Measurements from ENCODE around the gene DENND1C. TPM values are rescaled to one million over a fixed set of nuclear protein-coding genes. Genes with fewer than 3 reads are reported as not detected.

The DENND1C gene
- total and polyA plus RNA-seq, 9 of the 15 experiments (the other 6 are each of a cell fraction or from before 2014, with no cell fraction given) = 0.03 to 1.2 (median 0.32) TPM; not detected in 1

DNA sequence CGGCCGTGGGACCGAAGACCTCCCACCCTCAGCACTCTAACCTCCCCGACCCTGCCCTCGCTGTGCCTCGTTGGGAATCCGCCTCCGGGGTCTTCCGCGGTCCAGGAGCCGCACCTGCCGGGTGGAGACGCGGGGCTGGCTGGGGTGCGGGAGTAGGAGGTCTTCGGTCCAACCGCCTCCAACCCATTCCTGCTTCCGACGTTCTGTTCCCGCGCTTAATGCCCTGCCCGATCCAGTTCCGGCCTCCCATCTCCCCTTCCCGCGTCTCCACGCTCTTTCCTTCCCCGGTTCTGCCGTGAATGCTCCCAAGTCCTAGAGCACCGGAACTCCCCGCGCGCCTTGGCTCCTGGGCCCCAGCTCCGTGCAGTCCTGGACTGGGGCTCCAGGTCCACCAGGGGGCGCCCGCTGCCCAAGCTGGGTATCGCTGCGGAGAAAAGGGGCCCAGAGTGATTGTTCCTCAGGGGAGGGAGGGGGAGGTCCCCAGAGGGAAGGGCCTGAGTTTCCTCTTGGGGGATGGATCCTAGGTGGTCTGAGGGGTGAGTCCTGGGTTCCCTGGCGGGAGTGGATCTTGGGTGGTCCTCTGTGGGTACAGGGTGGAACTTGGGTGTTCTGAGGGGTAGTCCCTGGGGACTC, 35.2 kb upstream of the DENND1C start (continued):
- TF ChIP-seq SPI1 (IDR thresholded peaks at IDR 0.05; ENCODE audit: borderline replicate concordance, low read depth, low read length) = no peak
- TF ChIP-seq ZNF695 (CRISPR knock-in tag; IDR thresholded peaks at IDR 0.05) = no peak
- no peak for TF ChIP-seq DDX20 (tag; IDR thresholded peaks at IDR 0.05; ENCODE audit: low read depth)
- TF ChIP-seq, protein P1, sequence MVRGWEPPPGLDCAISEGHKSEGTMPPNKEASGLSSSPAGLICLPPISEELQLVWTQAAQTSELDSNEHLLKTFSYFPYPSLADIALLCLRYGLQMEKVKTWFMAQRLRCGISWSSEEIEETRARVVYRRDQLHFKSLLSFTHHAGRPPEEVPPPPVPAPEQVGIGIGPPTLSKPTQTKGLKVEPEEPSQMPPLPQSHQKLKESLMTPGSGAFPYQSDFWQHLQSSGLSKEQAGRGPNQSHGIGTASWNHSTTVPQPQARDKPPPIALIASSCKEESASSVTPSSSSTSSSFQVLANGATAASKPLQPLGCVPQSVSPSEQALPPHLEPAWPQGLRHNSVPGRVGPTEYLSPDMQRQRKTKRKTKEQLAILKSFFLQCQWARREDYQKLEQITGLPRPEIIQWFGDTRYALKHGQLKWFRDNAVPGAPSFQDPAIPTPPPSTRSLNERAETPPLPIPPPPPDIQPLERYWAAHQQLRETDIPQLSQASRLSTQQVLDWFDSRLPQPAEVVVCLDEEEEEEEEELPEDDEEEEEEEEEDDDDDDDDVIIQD (CRISPR knock-in tag; IDR thresholded peaks at IDR 0.05) = no peak
- TF ChIP-seq HNRNPL (IDR thresholded peaks at IDR 0.05; ENCODE audit: low read depth, low read length) = no peak
- TF ChIP-seq CBFA2T2 (conservative IDR thresholded peaks at IDR 0.05) = no peak
- no peak for TF ChIP-seq RNF2 (IDR thresholded peaks at IDR 0.05)
- no peak for TF ChIP-seq NFYB (IDR thresholded peaks at IDR 0.05; ENCODE audit: extremely low read depth, insufficient read length)
- TF ChIP-seq STAG1 (CRISPR knock-in tag; IDR thresholded peaks at IDR 0.05; ENCODE audit: borderline replicate concordance) = peak; percentile 77; the same call in 1 of the 2 replicates
- TF ChIP-seq CCNT2 (IDR thresholded peaks at IDR 0.05; ENCODE audit: borderline replicate concordance, extremely low read depth, insufficient read length, low read depth, low read length) = no peak
- no peak for TF ChIP-seq NR3C1 (CRISPR knock-in tag; IDR thresholded peaks at IDR 0.05)
- TF ChIP-seq ZNF707 (CRISPR knock-in tag; conservative IDR thresholded peaks at IDR 0.05) = no peak
- TF ChIP-seq CBFA2T3 (IDR thresholded peaks at IDR 0.05) = no peak
- no peak for TF ChIP-seq ZSCAN32 (CRISPR knock-in tag; IDR thresholded peaks at IDR 0.05)
- TF ChIP-seq RBM22 (IDR thresholded peaks at IDR 0.05; ENCODE audit: low read depth, low read length, poor library complexity, severe bottlenecking) = no peak
- TF ChIP-seq, protein P2, sequence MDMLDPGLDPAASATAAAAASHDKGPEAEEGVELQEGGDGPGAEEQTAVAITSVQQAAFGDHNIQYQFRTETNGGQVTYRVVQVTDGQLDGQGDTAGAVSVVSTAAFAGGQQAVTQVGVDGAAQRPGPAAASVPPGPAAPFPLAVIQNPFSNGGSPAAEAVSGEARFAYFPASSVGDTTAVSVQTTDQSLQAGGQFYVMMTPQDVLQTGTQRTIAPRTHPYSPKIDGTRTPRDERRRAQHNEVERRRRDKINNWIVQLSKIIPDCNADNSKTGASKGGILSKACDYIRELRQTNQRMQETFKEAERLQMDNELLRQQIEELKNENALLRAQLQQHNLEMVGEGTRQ (CRISPR knock-in tag; IDR thresholded peaks at IDR 0.05) = no peak
- TF ChIP-seq POLR2H (tag; IDR thresholded peaks at IDR 0.05; ENCODE audit: low read depth) = no peak
- TF ChIP-seq FOSL1 (tag; conservative IDR thresholded peaks at IDR 0.05) = peak; percentile 23; the same call in 1 of the 2 replicates
- TF ChIP-seq MCM3 (IDR thresholded peaks at IDR 0.05) = no peak
- TF ChIP-seq RBFOX2 (IDR thresholded peaks at IDR 0.05; ENCODE audit: low read depth, low read length) = peak; percentile 87
- TF ChIP-seq NCOA1 (IDR thresholded peaks at IDR 0.05; ENCODE audit: low read depth) = no peak; the same call in 1 of the 2 replicates
- no peak for TF ChIP-seq ZNF766 (CRISPR knock-in tag; conservative IDR thresholded peaks at IDR 0.05)
- TF ChIP-seq ZBTB8A (IDR thresholded peaks at IDR 0.05; ENCODE audit: partially characterized antibody) = no peak
- TF ChIP-seq, protein P3, sequence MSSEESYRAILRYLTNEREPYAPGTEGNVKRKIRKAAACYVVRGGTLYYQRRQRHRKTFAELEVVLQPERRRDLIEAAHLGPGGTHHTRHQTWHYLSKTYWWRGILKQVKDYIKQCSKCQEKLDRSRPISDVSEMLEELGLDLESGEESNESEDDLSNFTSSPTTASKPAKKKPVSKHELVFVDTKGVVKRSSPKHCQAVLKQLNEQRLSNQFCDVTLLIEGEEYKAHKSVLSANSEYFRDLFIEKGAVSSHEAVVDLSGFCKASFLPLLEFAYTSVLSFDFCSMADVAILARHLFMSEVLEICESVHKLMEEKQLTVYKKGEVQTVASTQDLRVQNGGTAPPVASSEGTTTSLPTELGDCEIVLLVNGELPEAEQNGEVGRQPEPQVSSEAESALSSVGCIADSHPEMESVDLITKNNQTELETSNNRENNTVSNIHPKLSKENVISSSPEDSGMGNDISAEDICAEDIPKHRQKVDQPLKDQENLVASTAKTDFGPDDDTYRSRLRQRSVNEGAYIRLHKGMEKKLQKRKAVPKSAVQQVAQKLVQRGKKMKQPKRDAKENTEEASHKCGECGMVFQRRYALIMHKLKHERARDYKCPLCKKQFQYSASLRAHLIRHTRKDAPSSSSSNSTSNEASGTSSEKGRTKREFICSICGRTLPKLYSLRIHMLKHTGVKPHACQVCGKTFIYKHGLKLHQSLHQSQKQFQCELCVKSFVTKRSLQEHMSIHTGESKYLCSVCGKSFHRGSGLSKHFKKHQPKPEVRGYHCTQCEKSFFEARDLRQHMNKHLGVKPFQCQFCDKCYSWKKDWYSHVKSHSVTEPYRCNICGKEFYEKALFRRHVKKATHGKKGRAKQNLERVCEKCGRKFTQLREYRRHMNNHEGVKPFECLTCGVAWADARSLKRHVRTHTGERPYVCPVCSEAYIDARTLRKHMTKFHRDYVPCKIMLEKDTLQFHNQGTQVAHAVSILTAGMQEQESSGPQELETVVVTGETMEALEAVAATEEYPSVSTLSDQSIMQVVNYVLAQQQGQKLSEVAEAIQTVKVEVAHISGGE (CRISPR knock-in tag; IDR thresholded peaks at IDR 0.05) = peak in 2 of 3 experiments; percentile 53 to 91; a peak in 3 of 6 replicates

All from K562 (cell line).